Measurements from ENCODE around the gene SORCS3. TPM values are rescaled to one million over a fixed set of nuclear protein-coding genes. Genes with fewer than 3 reads are reported as not detected.

SORCS3 gene
- total and polyA plus RNA-seq, 9 of the 15 experiments (the other 6 are each of a cell fraction or from before 2014, with no cell fraction given) = not detected

DNA sequence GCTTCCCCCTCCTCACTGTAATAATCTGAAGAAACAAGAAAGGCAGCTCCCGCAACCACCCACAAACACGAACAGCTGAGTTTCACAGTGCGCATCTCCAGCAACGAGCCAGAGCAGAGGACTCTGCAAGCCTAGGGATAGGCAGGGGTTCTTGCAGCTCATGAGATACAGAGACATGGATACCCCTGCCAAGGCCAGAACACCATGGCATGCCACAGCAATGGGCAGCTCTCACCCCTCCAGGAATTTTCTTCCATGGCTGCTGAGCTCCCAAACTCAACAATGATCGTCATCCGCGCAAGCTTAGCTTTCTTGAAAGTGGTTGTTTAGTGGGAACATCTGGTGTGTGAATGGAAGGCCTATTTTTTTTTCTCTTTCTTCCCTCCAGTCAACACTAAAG, 637.3 kb downstream of the SORCS3 start (continued):
- TF ChIP-seq CHD7 (IDR thresholded peaks at IDR 0.05; ENCODE audit: low read depth, low read length) (no peak), RB1 (IDR thresholded peaks at IDR 0.05; ENCODE audit: low read depth) (no peak), MAFG (tag; conservative IDR thresholded peaks at IDR 0.05) (no peak), GTF2A2 (tag; IDR thresholded peaks at IDR 0.05) (no peak), CREB3L1 (IDR thresholded peaks at IDR 0.05; ENCODE audit: borderline replicate concordance, low read depth) (no peak), ATF6 (CRISPR knock-in tag; IDR thresholded peaks at IDR 0.05) (no peak), PTTG1 (tag; IDR thresholded peaks at IDR 0.05; ENCODE audit: low read depth) (no peak), RBBP5 (IDR thresholded peaks at IDR 0.05; ENCODE audit: borderline replicate concordance, insufficient read depth, low read length, poor library complexity, severe bottlenecking) (no peak), SREBF2 (CRISPR knock-in tag; IDR thresholded peaks at IDR 0.05) (no peak)
- TF ChIP-seq, protein P1, sequence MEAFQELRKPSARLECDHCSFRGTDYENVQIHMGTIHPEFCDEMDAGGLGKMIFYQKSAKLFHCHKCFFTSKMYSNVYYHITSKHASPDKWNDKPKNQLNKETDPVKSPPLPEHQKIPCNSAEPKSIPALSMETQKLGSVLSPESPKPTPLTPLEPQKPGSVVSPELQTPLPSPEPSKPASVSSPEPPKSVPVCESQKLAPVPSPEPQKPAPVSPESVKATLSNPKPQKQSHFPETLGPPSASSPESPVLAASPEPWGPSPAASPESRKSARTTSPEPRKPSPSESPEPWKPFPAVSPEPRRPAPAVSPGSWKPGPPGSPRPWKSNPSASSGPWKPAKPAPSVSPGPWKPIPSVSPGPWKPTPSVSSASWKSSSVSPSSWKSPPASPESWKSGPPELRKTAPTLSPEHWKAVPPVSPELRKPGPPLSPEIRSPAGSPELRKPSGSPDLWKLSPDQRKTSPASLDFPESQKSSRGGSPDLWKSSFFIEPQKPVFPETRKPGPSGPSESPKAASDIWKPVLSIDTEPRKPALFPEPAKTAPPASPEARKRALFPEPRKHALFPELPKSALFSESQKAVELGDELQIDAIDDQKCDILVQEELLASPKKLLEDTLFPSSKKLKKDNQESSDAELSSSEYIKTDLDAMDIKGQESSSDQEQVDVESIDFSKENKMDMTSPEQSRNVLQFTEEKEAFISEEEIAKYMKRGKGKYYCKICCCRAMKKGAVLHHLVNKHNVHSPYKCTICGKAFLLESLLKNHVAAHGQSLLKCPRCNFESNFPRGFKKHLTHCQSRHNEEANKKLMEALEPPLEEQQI (IDR thresholded peaks at IDR 0.05) = no peak

Measured in K562 (cell line).